Measurements from ENCODE around the gene LAMTOR1.
"Not testable (repeated sequence)": the region's sequence is repeated elsewhere in the genome, so short reads cannot be mapped to it uniquely, and the experiment has no call there.

The LAMTOR1 gene

DNA sequence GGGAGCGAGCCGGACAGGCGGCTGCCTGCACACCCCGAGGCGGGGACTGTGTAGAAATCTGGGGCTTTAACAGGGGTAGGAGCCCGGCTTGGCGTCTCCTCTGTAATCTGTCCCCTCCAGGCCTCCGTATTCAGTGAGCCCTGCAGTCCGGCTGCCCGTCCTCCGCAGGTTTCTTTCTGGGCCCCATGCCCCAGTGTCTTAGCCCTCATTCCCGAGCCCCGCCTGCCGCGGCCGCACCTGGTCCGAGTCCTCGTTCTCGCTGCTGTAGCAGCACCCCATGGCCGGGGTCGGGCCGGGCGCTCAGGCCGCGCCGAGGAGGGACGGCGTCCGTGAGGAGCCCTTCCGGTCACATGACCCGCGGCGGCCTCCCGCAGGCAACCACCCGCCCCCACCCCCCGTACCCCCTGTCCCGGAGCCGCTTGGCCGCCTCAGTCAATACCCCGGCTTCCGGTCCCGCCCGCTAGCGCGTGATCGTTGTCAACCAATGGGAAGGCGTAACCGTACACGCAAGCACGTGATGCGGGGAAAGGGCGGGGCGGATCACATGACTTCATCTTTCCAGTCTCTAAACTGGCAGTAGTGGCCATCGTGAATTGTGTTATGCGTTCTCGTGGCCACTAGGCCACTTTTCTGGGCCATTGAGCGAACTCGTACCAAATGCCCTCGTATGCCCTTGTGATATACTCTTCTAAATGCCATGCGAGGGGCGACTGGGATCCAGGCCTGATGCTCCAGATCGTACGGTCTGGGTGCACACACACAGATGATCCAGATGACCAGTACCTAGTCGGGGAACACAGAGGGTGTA lies at the start of gene LAMTOR1:
TSS of gene LAMTOR1 (minus strand) at position 352 of the 808 bp plus-strand sequence. CDS start at position 279, 73 bp downstream.
- DNase-seq = peak; percentile 85 to 96 (median 92)

GRCh38 chr11:72150882-72151281 lies 47.8 kb upstream of the LAMTOR1 start:
- no peak for DNase-seq

- DNase-seq = no peak
Measured at GRCh38 chr11:72146625-72147024, 43.5 kb upstream of the LAMTOR1 start.

DNA sequence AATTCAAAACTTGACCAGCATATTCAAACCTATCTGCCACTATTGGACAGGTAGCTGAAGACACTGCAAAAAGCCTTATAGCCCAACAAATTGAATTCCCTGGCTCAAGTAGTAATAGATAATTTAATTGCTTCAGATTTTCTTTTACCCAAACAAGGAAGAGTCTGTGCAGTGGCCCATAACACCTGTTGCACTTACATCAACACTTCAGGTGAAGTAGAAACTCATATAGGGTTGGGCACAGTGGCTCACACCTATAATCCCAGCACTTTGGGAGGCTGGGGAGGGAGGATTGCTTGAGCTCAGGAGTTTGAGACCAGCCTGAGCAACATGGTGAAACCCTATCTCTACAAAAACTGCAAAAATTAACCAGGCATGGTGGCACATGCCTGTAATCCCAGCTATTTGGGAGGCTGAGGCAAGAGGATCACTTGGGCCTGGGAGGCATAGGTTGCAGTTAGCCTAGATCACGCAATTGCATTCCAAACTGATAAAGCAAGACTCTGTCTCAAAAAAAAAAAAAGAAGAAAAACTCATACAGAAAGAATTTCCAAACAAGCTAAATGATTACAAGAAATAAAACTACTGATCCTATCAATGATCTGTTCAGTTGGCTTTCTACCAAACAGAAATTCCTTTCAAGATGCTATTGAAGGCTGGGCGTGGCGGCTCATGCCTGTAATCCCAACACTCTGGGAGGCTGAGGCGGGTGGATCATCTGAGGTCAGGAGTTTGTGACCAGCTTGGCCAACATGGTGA lies 41.9 kb upstream of the LAMTOR1 start:
- DNase-seq = no peak

- not testable (repeated sequence) for DNase-seq
Measured at GRCh38 chr11:72142543-72142942, 39.4 kb upstream of the LAMTOR1 start.

DNA sequence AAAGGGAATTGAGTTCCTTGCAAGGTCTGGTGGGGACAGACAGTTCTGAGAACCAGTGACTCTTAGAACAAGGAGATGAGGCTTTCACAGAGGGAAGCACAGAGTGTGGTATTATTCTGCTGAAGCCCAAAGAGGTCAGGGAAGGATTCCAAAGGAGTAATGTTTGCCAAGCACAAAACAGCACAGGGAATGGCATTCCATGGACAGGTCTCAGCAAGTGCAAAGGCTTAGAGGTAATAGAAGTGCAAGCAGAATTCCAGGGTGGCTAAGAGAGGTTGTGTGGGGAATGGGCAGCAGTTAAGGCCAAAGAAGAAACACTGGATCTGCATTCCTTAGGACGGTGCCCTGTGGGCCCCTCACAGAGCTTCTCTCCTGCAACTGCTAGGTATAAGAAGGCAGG lies 39.0 kb upstream of the LAMTOR1 start:
- DNase-seq = not testable (repeated sequence)

DNA sequence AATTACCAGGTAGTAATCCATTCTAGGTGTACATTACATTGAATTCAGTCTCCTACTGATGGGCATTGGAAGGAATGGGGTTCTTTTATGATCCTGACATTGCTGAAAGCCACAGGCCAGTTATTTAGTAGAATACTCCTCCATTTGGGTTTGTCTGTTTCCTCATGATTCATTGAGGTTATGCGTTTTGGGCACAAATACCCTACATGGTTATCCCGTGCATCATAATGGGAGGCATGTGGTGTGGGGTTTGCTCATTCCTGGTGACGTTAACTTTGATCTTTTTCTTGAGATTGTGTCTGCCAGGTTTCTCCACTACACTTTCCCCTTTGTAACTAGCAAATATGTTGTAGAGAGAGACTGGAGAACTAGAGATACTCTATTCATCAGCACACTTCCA lies 38.0 kb upstream of the LAMTOR1 start:
- no peak for DNase-seq

DNA sequence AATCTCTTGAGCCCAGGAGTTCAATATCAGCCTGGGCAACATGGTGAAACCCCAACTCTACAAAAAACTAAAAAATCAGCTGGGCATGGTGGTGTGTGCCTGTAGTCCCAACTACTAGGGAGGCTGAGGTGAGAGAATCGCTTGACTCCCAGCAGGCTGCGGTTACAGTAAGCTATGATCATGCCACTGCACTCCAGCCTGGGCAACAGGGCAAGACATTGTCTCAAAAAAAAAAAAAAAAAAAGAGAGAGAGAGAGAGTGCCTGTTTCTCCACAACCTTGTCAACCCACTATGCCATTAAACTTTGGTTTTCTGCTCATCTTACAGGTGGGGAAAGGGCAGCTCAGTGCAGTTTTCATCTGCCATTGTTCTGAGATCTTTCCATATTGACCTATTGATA lies 37.6 kb upstream of the LAMTOR1 start:
- DNase-seq = no peak

DNA sequence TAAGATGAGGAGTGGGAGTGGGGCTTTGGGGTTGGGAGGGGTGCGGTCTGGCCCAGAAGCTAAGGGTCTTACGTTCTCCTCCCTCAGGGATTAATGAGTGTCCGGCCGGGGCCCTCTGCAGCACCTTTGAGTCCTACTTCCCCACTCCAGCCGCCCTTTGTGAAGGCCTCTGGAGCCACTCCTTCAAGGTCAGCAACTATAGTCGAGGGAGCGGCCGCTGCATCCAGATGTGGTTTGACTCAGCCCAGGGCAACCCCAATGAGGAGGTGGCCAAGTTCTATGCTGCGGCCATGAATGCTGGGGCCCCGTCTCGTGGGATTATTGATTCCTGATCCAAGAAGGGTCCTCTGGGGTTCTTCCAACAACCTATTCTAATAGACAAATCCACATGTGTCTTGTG lies 36.4 kb upstream of the LAMTOR1 start:
- no peak for DNase-seq

DNA sequence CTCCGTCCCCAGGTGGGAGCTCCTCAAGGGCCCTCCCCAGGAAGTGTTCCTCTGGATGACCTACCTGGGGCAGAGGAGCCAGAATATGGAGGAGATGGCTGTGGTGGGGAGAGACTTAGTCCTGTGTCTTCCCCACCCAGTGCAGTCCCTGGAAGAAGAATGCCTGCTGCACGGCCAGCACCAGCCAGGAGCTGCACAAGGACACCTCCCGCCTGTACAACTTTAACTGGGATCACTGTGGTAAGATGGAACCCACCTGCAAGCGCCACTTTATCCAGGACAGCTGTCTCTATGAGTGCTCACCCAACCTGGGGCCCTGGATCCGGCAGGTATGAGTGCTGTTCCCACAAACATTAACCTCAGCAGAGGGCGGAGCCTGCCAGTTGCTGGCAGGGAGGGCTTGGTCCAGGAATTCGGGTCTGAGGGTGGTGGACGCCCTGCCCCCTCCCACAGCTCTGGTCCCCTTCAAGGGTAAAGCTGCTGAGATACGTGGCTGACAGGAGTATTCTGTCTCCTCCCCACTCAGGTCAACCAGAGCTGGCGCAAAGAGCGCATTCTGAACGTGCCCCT lies 35.8 kb upstream of the LAMTOR1 start:
- DNase-seq = no peak

GRCh38 chr11:72136684-72137262 lies 33.7 kb upstream of the LAMTOR1 start:
- no peak for DNase-seq

DNA sequence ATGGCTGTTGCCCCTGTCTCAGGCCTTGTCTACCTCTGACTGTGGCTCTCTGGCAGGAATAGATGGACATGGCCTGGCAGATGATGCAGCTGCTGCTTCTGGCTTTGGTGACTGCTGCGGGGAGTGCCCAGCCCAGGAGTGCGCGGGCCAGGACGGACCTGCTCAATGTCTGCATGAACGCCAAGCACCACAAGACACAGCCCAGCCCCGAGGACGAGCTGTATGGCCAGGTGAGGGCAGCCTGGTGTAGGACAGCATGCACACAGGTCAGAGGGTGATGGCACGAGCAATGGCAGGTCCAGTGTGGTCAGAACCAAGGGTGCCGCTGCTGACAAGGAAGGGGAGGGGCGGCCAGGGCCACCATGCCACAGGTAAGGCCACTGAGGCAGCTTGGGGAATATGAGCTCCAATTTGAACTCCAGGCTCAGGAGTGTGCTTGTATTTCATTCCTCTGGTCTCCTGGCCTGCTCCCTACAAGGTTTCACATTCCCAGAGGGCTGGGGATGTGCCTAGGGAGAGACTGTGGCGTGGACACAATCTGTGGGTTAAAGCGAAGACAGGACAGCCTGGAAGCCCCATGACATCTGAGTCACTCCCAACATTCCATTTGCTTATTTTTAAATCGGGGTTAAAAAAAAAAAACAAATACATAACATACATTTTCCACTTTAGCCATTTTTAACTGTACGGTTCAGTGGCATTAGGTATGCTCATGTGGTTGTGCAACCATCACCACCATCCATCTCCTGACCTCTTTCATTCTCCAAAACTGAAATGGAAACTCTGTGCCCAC lies 33.0 kb upstream of the LAMTOR1 start:
- no peak for DNase-seq

- DNase-seq = not testable (repeated sequence)
Measured at GRCh38 chr11:72135473-72135872, 32.4 kb upstream of the LAMTOR1 start, which contains the start of gene FOLR3. Gene FOLR3, plus strand, starts transcription at chr11:72135725. Its CDS starts 228 bp downstream, at chr11:72135953.

- DNase-seq = no peak
Measured at GRCh38 chr11:72132646-72133045, 29.5 kb upstream of the LAMTOR1 start.

GRCh38 chr11:72129381-72129780 lies 26.3 kb upstream of the LAMTOR1 start:
- no peak for DNase-seq

DNA sequence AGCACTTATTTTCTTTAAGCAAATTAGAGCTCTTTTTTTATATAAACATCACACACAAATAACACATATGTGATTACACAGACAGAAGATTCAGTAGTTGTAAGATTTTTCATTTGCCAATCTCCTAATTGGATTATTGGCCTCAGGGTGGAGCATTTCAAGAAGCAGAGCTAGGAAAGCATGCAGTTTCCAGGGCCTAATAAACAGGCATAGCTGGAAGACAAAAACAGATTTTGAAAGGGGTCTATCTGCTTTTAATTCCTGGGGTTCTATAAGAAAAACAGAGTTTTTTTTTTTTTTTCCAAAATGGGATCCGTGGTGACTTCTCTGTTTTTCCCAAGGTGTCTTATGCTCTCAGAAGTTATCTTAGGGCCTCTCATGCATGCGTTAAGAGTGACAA lies 24.8 kb upstream of the LAMTOR1 start:
- DNase-seq = no peak

GRCh38 chr11:72125956-72126355 lies 22.9 kb upstream of the LAMTOR1 start:
- DNase-seq = no peak

DNA sequence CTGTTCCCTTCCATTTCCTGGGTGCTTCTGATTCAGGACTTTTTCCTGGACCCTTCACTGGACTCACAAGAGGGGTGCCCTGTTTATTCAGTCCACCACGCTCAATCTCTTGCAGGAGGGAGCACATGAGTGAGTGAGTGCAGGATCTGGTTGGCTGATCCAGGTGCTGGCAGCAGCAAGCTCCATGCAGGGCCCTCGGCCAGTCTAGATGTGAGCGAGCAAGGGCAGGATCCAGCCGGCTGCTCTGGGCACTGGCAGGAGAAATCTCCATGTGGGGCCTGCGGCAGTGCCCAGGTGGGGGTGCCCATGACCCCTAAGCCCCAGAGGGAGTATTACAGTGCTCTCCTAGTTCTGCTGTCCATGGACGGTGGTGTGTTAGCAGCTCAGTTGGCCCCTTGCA lies 20.9 kb upstream of the LAMTOR1 start:
- no peak for DNase-seq

- no peak for DNase-seq
Measured at GRCh38 chr11:72123117-72123653, 20.1 kb upstream of the LAMTOR1 start.

DNA sequence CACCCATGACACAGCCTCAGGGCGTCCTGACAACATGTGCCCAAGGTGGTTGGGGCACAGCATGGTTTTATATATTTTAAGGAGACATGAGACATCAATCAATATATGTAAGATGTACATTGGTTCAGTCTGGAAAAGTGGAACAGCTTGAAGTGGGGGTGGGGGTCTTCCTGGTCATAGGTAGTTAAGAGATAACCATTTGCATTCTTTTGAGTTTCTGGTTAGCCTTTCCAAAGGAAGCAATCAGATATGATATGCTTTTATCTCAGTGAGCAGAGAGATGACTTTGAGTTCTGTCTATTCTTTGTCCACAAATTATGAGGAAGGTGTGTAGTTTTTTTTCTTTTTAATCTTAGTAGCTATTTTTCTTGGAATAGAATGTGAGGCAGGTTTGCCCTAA lies 19.5 kb upstream of the LAMTOR1 start:
- no peak for DNase-seq

DNA sequence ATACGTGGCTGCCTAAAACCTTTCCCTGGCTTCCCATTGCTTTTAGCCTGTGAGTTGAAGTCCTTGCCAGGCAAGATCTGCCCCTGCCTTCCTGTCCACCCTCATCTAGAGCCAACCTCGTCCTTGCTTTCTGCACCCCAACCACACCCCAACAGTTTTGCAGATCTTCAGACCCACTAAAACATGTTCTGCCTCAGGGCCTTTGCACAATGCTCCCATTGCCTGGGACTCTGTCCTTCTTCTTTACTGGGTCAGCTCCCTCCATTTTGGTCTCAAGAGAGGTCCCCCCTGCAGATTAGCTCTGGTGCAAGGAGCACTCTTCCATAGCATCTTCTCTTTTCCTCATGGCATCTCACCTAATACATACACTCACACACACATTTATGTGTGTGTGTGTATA lies 17.8 kb upstream of the LAMTOR1 start:
- no peak for DNase-seq

- no peak for DNase-seq
Measured at GRCh38 chr11:72119198-72119597, 16.1 kb upstream of the LAMTOR1 start.
